HepG2 (cell line): ENCODE data around the gene LDB2. TPM values are rescaled to one million over a fixed set of nuclear protein-coding genes. Genes with fewer than 3 reads are reported as not detected.

Experiments used
- ATAC-seq: fragments of 200-7000 bp; cut with Tn5 transposase; 3 replicates; pipeline ENCODE4 v1.9.1; 2020; ENCODE audit warnings: mild to moderate bottlenecking, moderate library complexity
- BruUV-seq: library from RNA; stranded (reverse); fragments of 400-500 nt; replicated peaks from 2 replicates; lab custom pipeline; 2021; lab: Mats Ljungman, UMichigan
- CTCF ChIA-PET: fragments of 300-600 bp; formaldehyde crosslinking; extraction: SDS; loops from one replicate; lab custom pipeline; 2021; ENCODE audit warnings: low total read pairs, inconsistent platforms, low intra/inter-chr PET ratio; lab: Yijun Ruan, JAX
- POLR2A ChIA-PET: fragments of 350-600 bp; sonication (Branson Sonifier 250); formaldehyde crosslinking; loops from one replicate; lab custom pipeline; 2020; ENCODE audit warnings: antibody characterized with exemption, inconsistent platforms; lab: Yijun Ruan, JAX
- DNase-seq: peaks from one replicate; pipeline ENCODE4 v3.0.0-alpha.2; 2015; ENCODE audit warnings: low spot score
- FAIRE-seq: peaks from 3 replicates; lab custom pipeline; 2011; peaks lifted over from hg19 to GRCh38; lab: Jason Lieb, UNC
- H2AFZ ChIP-seq: one replicate; pipeline ENCODE4 v1.6.1; 2011; ENCODE audit warnings: low read length, inconsistent platforms
- H3K27ac ChIP-seq: fragments of 300-600 bp; 3 replicates; pipeline ENCODE4 v1.8.0; 2011; ENCODE audit warnings: mixed run types, mild to moderate bottlenecking, mixed read lengths, low read length, inconsistent platforms; ENCODE audit not compliant: insufficient read depth; ENCODE audit errors: extremely low read length
- H3K27me3 ChIP-seq, 2 experiments: fragments of 200-600 bp in 1 of 2; 2 replicates in 1 of 2; 3 replicates in 1 of 2; pipeline versions ENCODE4 v1.6.0 to v1.8.0; 2011; ENCODE audit warnings: low read length in 2 of 2, mild to moderate bottlenecking in 2 of 2, moderate library complexity in 2 of 2, inconsistent platforms in 1 of 2; ENCODE audit not compliant: insufficient read depth in 2 of 2, control insufficient read depth in 1 of 2
- H3K36me3 ChIP-seq, 2 experiments: fragments of 200-600 bp in 1 of 2; replicated peaks in 1 of 2; 2 replicates in 1 of 2; 3 replicates in 1 of 2; pipeline versions ENCODE4 v1.5.1 to v1.8.0; 2011; ENCODE audit warnings: low read length in 2 of 2, inconsistent platforms in 1 of 2; ENCODE audit not compliant: insufficient read depth in 2 of 2, control insufficient read depth in 1 of 2
- H3K4me1 ChIP-seq: 2 replicates; pipeline ENCODE4 v1.5.1; 2012; ENCODE audit warnings: low read length, inconsistent platforms; ENCODE audit not compliant: insufficient read depth
- H3K4me2 ChIP-seq: 2 replicates; pipeline ENCODE4 v1.6.0; 2011; ENCODE audit warnings: low read depth, low read length, inconsistent platforms
- H3K4me3 ChIP-seq, 3 experiments: fragments of 200-600 bp in 1 of 3; sonication (generic), shearing (Covaris generic) in 1 of 3; replicated peaks in 1 of 3; 2 replicates each; pipeline ENCODE4 v1.5.1; 2011 to 2016; ENCODE audit warnings: low read length in 3 of 3, inconsistent platforms in 2 of 3, low read depth in 2 of 3, mild to moderate bottlenecking in 2 of 3, control low read depth in 1 of 3, mixed read lengths in 1 of 3; ENCODE audit not compliant: insufficient read depth in 1 of 3
- H3K79me2 ChIP-seq: one replicate; pipeline ENCODE4 v1.6.1; 2011; ENCODE audit warnings: low read length, inconsistent platforms; ENCODE audit not compliant: insufficient read depth
- H3K9ac ChIP-seq: 2 replicates; pipeline ENCODE4 v1.6.0; 2011; ENCODE audit warnings: mild to moderate bottlenecking, low read depth, low read length, inconsistent platforms; ENCODE audit not compliant: insufficient read depth
- H3K9me3 ChIP-seq: 2 replicates; pipeline ENCODE4 v1.5.1; 2012; ENCODE audit warnings: mild to moderate bottlenecking, low read length
- H4K20me1 ChIP-seq: 2 replicates; pipeline ENCODE4 v1.6.0; 2011; ENCODE audit warnings: inconsistent platforms, mild to moderate bottlenecking, low read length, moderate library complexity; ENCODE audit not compliant: insufficient read depth
- CHD4 ChIP-seq: fragments of 200-600 bp; sonication (generic); IDR thresholded peaks from 2 replicates; pipeline ENCODE4 v1.7.0; 2017; ENCODE audit warnings: mild to moderate bottlenecking, low read length, borderline replicate concordance
- MAFF ChIP-seq: IDR thresholded peaks from 2 replicates; pipeline ENCODE4 v1.6.1; 2011; ENCODE audit warnings: low read depth, low read length, improper control_type of control experiment
- PAXIP1 ChIP-seq: sonication (generic); formaldehyde crosslinking; conservative IDR thresholded peaks from 2 replicates; pipeline ENCODE4 v1.4.0; 2020; ENCODE audit warnings: mild to moderate bottlenecking, missing genetic modification reagents, moderate library complexity
- PHF8 ChIP-seq: sonication (generic); formaldehyde crosslinking; IDR thresholded peaks from 2 replicates; pipeline ENCODE4 v1.5.0; 2020; ENCODE audit warnings: missing genetic modification reagents
- RFXAP ChIP-seq: sonication (generic); formaldehyde crosslinking; IDR thresholded peaks from 2 replicates; pipeline ENCODE4 v1.4.0; 2020; ENCODE audit warnings: missing genetic modification reagents, borderline replicate concordance
- RNF2 ChIP-seq: fragments of 450-650 bp; conservative IDR thresholded peaks from 2 replicates; pipeline ENCODE4 v1.6.1; 2016; ENCODE audit warnings: low read depth
- ZEB1 ChIP-seq: IDR thresholded peaks from 2 replicates; pipeline ENCODE4 v1.6.1; 2012; ENCODE audit warnings: mild to moderate bottlenecking, low read depth, inconsistent platforms; ENCODE audit not compliant: insufficient replicate concordance
- ZNF609 ChIP-seq: sonication (generic); formaldehyde crosslinking; IDR thresholded peaks from 2 replicates; pipeline ENCODE4 v1.4.0; 2020; ENCODE audit warnings: mild to moderate bottlenecking, missing genetic modification reagents, borderline replicate concordance
- WGBS: methylation state at CpG from one replicate; pipeline ENCODE4 v1.1.6; 2017; ENCODE audit warnings: low lambda C conversion rate; 5-methylcytosine and 5-hydroxymethylcytosine counted together
- in situ Hi-C: cut with HindIII; loops from 2 replicates; pipeline ENCODE4 v1.10.0; 2017; ENCODE audit warnings: low pct_unique_long_range_greater_than_20kb; ENCODE audit not compliant: extremely low pct_ligation_motif_present
- intact Hi-C: fragments of 100-400 bp; cut with micrococcal nuclease; formaldehyde crosslinking; loops from one replicate; pipeline ENCODE4 v1.10.0; 2022; ENCODE audit not compliant: unreplicated experiment
- polyA plus RNA-seq, 8 experiments: library from polyadenylated mRNA; depleted of rRNA in 3 of 8; stranded (reverse) in 7 of 8; unstranded in 1 of 8; fragments of >200 nt; fragmentation: Illumina TruSeq in 4 of 8; extraction: Trizol in 4 of 8; gene quantifications; 2 replicates each; pipeline versions ENCODE4 v1.2.1 to v1.2.3, GENCODE V29; 2011 to 2016; ENCODE audit warnings: low read depth in 4 of 8, missing spikeins in 1 of 8, mixed read lengths in 1 of 8; ENCODE audit not compliant: insufficient read depth in 1 of 8
- total RNA-seq, 5 experiments: library from RNA; depleted of rRNA; stranded (reverse); fragments of >200 nt; fragmentation: Illumina TruSeq; extraction: Trizol; gene quantifications; 2 replicates each; pipeline ENCODE4 v1.2.3, GENCODE V29; 2016; ENCODE audit warnings: low read depth in 1 of 5
- TF ChIP-seq, protein P1 (sequence below): sonication (generic); formaldehyde crosslinking; IDR thresholded peaks from 2 replicates; pipeline ENCODE4 v1.4.0; 2020; ENCODE audit warnings: missing genetic modification reagents

LDB2 gene
- total and polyA plus RNA-seq, 2 of the 13 experiments (the other 11 are each of a cell fraction or from before 2014, with no cell fraction given), result not detected

DNA sequence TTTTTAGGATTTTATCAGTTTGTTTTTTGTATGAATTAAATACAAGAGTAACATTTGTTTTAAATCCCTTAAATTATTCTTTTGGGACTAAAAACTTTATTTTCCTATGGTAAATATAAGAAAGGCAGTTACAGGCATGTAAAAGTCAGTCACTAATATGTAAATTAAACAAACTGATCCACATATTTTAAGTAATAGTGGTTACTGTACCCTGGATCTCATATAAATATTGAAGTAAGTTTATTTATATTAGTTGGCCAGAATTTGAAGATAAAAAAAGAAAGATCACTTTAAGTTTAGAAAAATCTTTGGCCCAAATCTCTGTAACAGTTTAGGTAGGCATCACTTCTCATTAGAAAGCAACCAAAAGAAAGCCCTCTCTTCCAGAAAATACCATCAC, 45.8 kb downstream of the LDB2 start:
- no peak for ATAC-seq
- Histone ChIP-seq H3K4me2 (no peak overlapping the region), H3K4me3 (no peak overlapping the region), H3K79me2 (no peaks in the 10 kb centered on the region), H3K27me3 (0 out of 5 replicates have a peak, but pooled peaks cover 0 to 5% of the 10 kb centered on the region in 2 experiments), H3K4me1 (no peaks in the 10 kb centered on the region), H4K20me1 (no peaks in the 10 kb centered on the region), H3K27ac (no peak overlapping the region), H3K9ac (no peak overlapping the region), H2AFZ (no peak overlapping the region), H3K36me3 (no peaks in the 10 kb centered on the region), H3K9me3 (no peaks in the 10 kb centered on the region)
- TF ChIP-seq RFXAP (CRISPR knock-in tag) (no peak), PHF8 (no peak), ZEB1 (no peak)
- POLR2A ChIA-PET, result no interaction called here
- in situ Hi-C loops, result no loop called here
- intact Hi-C loops, result no loop called here
- no peak for DNase-seq
- CTCF ChIA-PET, result no interaction called here
- BruUV-seq, result no TSS peak
- FAIRE-seq, result no peak

- DNase-seq (no peak), FAIRE-seq (no peak), ATAC-seq (no peak)
- H3K9ac ChIP-seq, result no peak overlapping the region
- in situ Hi-C loops, result no loop called here
- no peak overlapping the region for H3K27ac ChIP-seq
- ChIA-PET CTCF (no interaction called here), POLR2A (no interaction called here)
- 60% methylated on average over 2 of the region's 2 CpGs for WGBS
- no peak overlapping the region for H3K4me2 ChIP-seq
- H3K27me3 ChIP-seq, result 0 out of 5 replicates have a peak, but pooled peaks cover 0 to 2% of the 10 kb centered on the region in 2 experiments
- no peak overlapping the region for H2AFZ ChIP-seq
- H4K20me1 ChIP-seq, result no peaks in the 10 kb centered on the region
- no peak overlapping the region for H3K4me3 ChIP-seq
- H3K36me3 ChIP-seq, result no peaks in the 10 kb centered on the region
- H3K4me1 ChIP-seq, result no peaks in the 10 kb centered on the region
- BruUV-seq, result no TSS peak
- no peaks in the 10 kb centered on the region for H3K79me2 ChIP-seq
- intact Hi-C loops, result no loop called here
- H3K9me3 ChIP-seq, result no peaks in the 10 kb centered on the region
- TF ChIP-seq PAXIP1 (CRISPR knock-in tag) (no peak), MAFF (no peak), RNF2 (no peak), ZNF609 (no peak), CHD4 (no peak)
- TF ChIP-seq, protein P1, sequence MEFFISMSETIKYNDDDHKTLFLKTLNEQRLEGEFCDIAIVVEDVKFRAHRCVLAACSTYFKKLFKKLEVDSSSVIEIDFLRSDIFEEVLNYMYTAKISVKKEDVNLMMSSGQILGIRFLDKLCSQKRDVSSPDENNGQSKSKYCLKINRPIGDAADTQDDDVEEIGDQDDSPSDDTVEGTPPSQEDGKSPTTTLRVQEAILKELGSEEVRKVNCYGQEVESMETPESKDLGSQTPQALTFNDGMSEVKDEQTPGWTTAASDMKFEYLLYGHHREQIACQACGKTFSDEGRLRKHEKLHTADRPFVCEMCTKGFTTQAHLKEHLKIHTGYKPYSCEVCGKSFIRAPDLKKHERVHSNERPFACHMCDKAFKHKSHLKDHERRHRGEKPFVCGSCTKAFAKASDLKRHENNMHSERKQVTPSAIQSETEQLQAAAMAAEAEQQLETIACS (CRISPR knock-in tag), result no peak
Measured at GRCh38 chr4:16852228-16852627, 46.2 kb downstream of the LDB2 start.
